Esophagus muscularis mucosa (tissue), 4 donors: Measurements from ENCODE around the gene ADGRV1.

Experiments
- EP300 ChIP-seq: sonication (generic); formaldehyde crosslinking; IDR thresholded peaks from one replicate; pipeline ENCODE4 v1.6.1; 2017; ENCODE audit warnings: antibody characterized with exemption
- POLR2AphosphoS5 ChIP-seq, 2 donors: sonication (generic); formaldehyde crosslinking; IDR thresholded peaks; one replicate each; pipeline ENCODE4 v1.6.1; 2017; ENCODE audit warnings: antibody characterized with exemption in 2 of 2
- TF ChIP-seq, protein P1 (sequence below), 3 experiments: fragments of 200-600 bp in 2 of 3; fragments of 450-650 bp in 1 of 3; sonication (generic) in 2 of 3; IDR thresholded peaks; one replicate each; pipeline ENCODE4 v1.5.1; 2017 to 2019; ENCODE audit warnings: antibody characterized with exemption in 3 of 3, mild to moderate bottlenecking in 2 of 3, moderate library complexity in 1 of 3

GRCh38 chr5:90915393-90915792 lies 356.8 kb downstream of the ADGRV1 start:
- TF ChIP-seq POLR2AphosphoS5 (IDR thresholded peaks at IDR 0.05) (no peak), EP300 (no peak)
- TF ChIP-seq, protein P1, sequence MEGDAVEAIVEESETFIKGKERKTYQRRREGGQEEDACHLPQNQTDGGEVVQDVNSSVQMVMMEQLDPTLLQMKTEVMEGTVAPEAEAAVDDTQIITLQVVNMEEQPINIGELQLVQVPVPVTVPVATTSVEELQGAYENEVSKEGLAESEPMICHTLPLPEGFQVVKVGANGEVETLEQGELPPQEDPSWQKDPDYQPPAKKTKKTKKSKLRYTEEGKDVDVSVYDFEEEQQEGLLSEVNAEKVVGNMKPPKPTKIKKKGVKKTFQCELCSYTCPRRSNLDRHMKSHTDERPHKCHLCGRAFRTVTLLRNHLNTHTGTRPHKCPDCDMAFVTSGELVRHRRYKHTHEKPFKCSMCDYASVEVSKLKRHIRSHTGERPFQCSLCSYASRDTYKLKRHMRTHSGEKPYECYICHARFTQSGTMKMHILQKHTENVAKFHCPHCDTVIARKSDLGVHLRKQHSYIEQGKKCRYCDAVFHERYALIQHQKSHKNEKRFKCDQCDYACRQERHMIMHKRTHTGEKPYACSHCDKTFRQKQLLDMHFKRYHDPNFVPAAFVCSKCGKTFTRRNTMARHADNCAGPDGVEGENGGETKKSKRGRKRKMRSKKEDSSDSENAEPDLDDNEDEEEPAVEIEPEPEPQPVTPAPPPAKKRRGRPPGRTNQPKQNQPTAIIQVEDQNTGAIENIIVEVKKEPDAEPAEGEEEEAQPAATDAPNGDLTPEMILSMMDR (IDR thresholded peaks at IDR 0.05): no peak
